CD14-positive monocyte (primary cell): ENCODE results near the gene KISS1. TPM values are rescaled to one million over a fixed set of nuclear protein-coding genes. Genes with fewer than 3 reads are reported as not detected.

Experiments used
- DNase-seq, 3 donors: peaks; one replicate each; pipeline ENCODE4 v3.0.0-alpha.2; 2011 to 2022
- H2AFZ ChIP-seq: 2 replicates; pipeline ENCODE4 v1.6.0; 2012; ENCODE audit warnings: mild to moderate bottlenecking, low read depth, low read length, inconsistent platforms; ENCODE audit not compliant: insufficient read depth, poor library complexity, severe bottlenecking
- H3K27ac ChIP-seq, 2 donors: 1 replicate in 1 of 2; 2 replicates in 1 of 2; pipeline ENCODE4 v1.5.1; 2012 to 2013; ENCODE audit warnings: low read length in 2 of 2, control low read depth in 1 of 2, inconsistent platforms in 1 of 2, low read depth in 1 of 2, mild to moderate bottlenecking in 1 of 2
- H3K27me3 ChIP-seq, 2 donors: one replicate each; pipeline versions ENCODE4 v1.6.0 to v1.6.1; 2011 to 2013; ENCODE audit warnings: low read length in 2 of 2; ENCODE audit not compliant: control insufficient read depth in 2 of 2, insufficient read depth in 2 of 2
- H3K36me3 ChIP-seq, 2 donors: replicated peaks in 1 of 2; 1 replicate in 1 of 2; 2 replicates in 1 of 2; pipeline versions ENCODE4 v1.5.1 to v1.6.1; 2012 to 2013; ENCODE audit warnings: low read length in 2 of 2, control low read depth in 1 of 2, inconsistent platforms in 1 of 2, mild to moderate bottlenecking in 1 of 2; ENCODE audit not compliant: insufficient read depth in 2 of 2, control insufficient read depth in 1 of 2
- H3K4me1 ChIP-seq, 2 donors: 1 replicate in 1 of 2; 2 replicates in 1 of 2; pipeline versions ENCODE4 v1.5.1 to v1.6.1; 2012 to 2013; ENCODE audit warnings: low read length in 2 of 2, control low read depth in 1 of 2, inconsistent platforms in 1 of 2, mild to moderate bottlenecking in 1 of 2, moderate library complexity in 1 of 2; ENCODE audit not compliant: insufficient read depth in 2 of 2, control insufficient read depth in 1 of 2
- H3K4me2 ChIP-seq: replicated peaks from 2 replicates; pipeline ENCODE3; 2012; ENCODE audit warnings: low read length, moderate library complexity, mild to moderate bottlenecking; ENCODE audit not compliant: poor library complexity, severe bottlenecking; ENCODE audit errors: extremely low read depth
- H3K4me3 ChIP-seq, 3 experiments: fragments of 200-600 bp in 1 of 3; sonication (generic) in 1 of 3; replicated peaks in 1 of 3; 1 replicate in 2 of 3; 2 replicates in 1 of 3; pipeline ENCODE4 v1.5.1; 2011 to 2013; ENCODE audit warnings: low read length in 3 of 3, mild to moderate bottlenecking in 3 of 3, control low read depth in 2 of 3, low read depth in 2 of 3, inconsistent platforms in 1 of 3, moderate library complexity in 1 of 3
- H3K79me2 ChIP-seq: 2 replicates; pipeline ENCODE4 v1.6.0; 2012; ENCODE audit warnings: mild to moderate bottlenecking, control low read depth, inconsistent platforms, low read length, moderate library complexity; ENCODE audit not compliant: insufficient read depth
- H3K9ac ChIP-seq: 2 replicates; pipeline ENCODE4 v1.6.0; 2017; ENCODE audit warnings: low read length, mild to moderate bottlenecking; ENCODE audit not compliant: insufficient read depth, poor library complexity, severe bottlenecking
- H3K9me3 ChIP-seq, 2 donors: replicated peaks in 1 of 2; 1 replicate in 1 of 2; 2 replicates in 1 of 2; pipeline versions ENCODE4 v1.5.1 to v1.6.1; 2012 to 2013; ENCODE audit warnings: low read length in 2 of 2, control low read depth in 1 of 2; ENCODE audit not compliant: control insufficient read depth in 1 of 2, insufficient read depth in 1 of 2
- H4K20me1 ChIP-seq: 2 replicates; pipeline ENCODE4 v1.6.0; 2012; ENCODE audit warnings: mild to moderate bottlenecking, low read length, control low read depth, moderate library complexity; ENCODE audit not compliant: insufficient read depth
- H3K27ac Mint-ChIP-seq, 7 donors: one replicate each; pipeline ENCODE4 v1.8.0; 2020; ENCODE audit warnings: mild to moderate bottlenecking in 7 of 7, mixed read lengths in 7 of 7, moderate library complexity in 6 of 7, inconsistent platforms in 2 of 7
- H3K27me3 Mint-ChIP-seq, 3 donors: one replicate each; pipeline ENCODE4 v1.8.0; 2021 to 2022; ENCODE audit warnings: low read depth in 3 of 3, mild to moderate bottlenecking in 3 of 3, mixed read lengths in 3 of 3, moderate library complexity in 3 of 3, inconsistent platforms in 1 of 3
- H3K36me3 Mint-ChIP-seq, 2 donors: one replicate each; pipeline ENCODE4 v1.8.0; 2020; ENCODE audit warnings: mixed read lengths in 2 of 2, inconsistent platforms in 1 of 2, mild to moderate bottlenecking in 1 of 2
- H3K4me1 Mint-ChIP-seq: one replicate; pipeline ENCODE4 v1.8.0; 2020; ENCODE audit warnings: mild to moderate bottlenecking, mixed read lengths
- H3K4me3 Mint-ChIP-seq, 2 donors: one replicate each; pipeline ENCODE4 v1.8.0; 2020; ENCODE audit warnings: mild to moderate bottlenecking in 2 of 2, mixed read lengths in 2 of 2, moderate library complexity in 1 of 2
- H3K9me3 Mint-ChIP-seq, 7 donors: one replicate each; pipeline ENCODE4 v1.8.0; 2020 to 2022; ENCODE audit warnings: mixed read lengths in 7 of 7, mild to moderate bottlenecking in 6 of 7, moderate library complexity in 6 of 7, inconsistent platforms in 2 of 7
- WGBS: methylation state at CpG from one replicate; pipeline ENCODE4 v1.1.5; 2013; ENCODE audit warnings: missing lambda C conversion rate; ENCODE audit not compliant: insufficient coverage; 5-methylcytosine and 5-hydroxymethylcytosine counted together
- intact Hi-C, 2 donors: fragments of 100-400 bp; cut with micrococcal nuclease; formaldehyde crosslinking; loops; one replicate each; pipeline versions ENCODE4 v1.15.0 to v1.15.1; 2023
- polyA plus RNA-seq, 3 donors: library from polyadenylated mRNA; depleted of rRNA in 1 of 3; unstranded in 2 of 3; stranded (reverse) in 1 of 3; fragments of 300-500 nt in 2 of 3; fragments of >200 nt in 1 of 3; fragmentation: Illumina TruSeq in 2 of 3; gene quantifications; 1 replicate in 2 of 3; 2 replicates in 1 of 3; pipeline ENCODE4 v1.2.3, GENCODE V29; 2012 to 2021
- TF ChIP-seq, protein P1 (sequence below): fragments of 200-600 bp; IDR thresholded peaks from one replicate; pipeline ENCODE4 v1.8.0; 2022; ENCODE audit warnings: antibody characterized with exemption, mild to moderate bottlenecking

KISS1 gene
- polyA plus RNA-seq, 3 donors, result not detected

DNA sequence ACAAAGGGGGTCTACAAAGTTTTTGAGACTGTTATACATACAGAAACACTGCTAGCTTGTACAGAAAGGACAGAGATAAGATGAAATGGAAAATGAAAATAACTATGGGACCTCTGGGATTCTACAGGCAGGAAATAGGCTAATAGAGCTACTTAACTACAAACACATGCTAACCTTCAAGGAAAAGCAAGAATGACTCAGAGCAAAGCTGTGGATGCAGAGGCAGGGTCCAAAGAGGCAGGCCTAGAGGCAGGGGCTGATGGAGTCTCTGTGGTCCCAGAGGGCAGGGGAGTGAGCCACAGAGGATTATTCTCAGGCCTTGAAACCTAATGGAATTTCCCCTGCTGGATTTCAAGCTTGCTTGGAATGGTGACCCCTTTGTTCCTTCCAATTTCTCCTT, 36.2 kb upstream of the KISS1 start:
- Histone ChIP-seq H3K4me1 (no peaks in the 10 kb centered on the region), H4K20me1 (no peaks in the 10 kb centered on the region), H3K4me3 (no peak overlapping the region), H3K27ac (no peak overlapping the region), H3K9ac (no peak overlapping the region), H3K9me3 (no peaks in the 10 kb centered on the region), H3K79me2 (no peaks in the 10 kb centered on the region), H2AFZ (no peak overlapping the region), H3K36me3 (no peaks in the 10 kb centered on the region), H3K4me2 (no peak overlapping the region), H3K27me3 (no peaks in the 10 kb centered on the region)
- H3K27ac Mint-ChIP-seq, result no peak overlapping the region
- intact Hi-C loops, result no loop called here
- no peaks in the 10 kb centered on the region for H3K36me3 Mint-ChIP-seq
- H3K27me3 Mint-ChIP-seq, result peaks cover 0 to 5% (median 5%) of the 10 kb centered on the region in 3 donors
- DNase-seq, result no peak
- TF ChIP-seq, protein P1, sequence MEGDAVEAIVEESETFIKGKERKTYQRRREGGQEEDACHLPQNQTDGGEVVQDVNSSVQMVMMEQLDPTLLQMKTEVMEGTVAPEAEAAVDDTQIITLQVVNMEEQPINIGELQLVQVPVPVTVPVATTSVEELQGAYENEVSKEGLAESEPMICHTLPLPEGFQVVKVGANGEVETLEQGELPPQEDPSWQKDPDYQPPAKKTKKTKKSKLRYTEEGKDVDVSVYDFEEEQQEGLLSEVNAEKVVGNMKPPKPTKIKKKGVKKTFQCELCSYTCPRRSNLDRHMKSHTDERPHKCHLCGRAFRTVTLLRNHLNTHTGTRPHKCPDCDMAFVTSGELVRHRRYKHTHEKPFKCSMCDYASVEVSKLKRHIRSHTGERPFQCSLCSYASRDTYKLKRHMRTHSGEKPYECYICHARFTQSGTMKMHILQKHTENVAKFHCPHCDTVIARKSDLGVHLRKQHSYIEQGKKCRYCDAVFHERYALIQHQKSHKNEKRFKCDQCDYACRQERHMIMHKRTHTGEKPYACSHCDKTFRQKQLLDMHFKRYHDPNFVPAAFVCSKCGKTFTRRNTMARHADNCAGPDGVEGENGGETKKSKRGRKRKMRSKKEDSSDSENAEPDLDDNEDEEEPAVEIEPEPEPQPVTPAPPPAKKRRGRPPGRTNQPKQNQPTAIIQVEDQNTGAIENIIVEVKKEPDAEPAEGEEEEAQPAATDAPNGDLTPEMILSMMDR, result no peak
- no peaks in the 10 kb centered on the region for H3K4me1 Mint-ChIP-seq
- peaks cover 0 to 4% (median 0%) of the 10 kb centered on the region in 7 donors for H3K9me3 Mint-ChIP-seq
- H3K4me3 Mint-ChIP-seq, result no peak overlapping the region

DNA sequence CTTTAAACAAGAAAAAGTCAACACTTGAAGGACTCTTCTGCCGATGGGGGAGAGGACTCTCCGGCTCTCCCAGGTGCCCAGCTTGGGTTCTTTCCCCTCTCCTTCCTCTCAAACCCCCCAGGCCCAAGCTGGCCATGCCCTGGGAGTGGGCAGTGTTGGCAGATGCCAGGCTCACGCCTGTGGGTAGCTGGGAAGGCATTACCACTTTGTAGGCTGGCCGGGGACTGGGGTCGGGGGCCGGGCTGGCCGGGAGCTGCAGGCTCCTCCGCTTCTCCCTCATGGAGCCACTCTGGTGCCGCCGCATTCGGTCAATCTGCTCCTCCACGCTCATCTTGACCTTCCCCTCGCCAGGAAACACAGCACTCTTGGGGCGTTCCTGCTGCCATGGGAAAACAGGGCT, 33.9 kb upstream of the KISS1 start:
- no peak overlapping the region for H3K9ac ChIP-seq
- H2AFZ ChIP-seq, result no peak overlapping the region
- H3K27me3 ChIP-seq, result no peaks in the 10 kb centered on the region
- H3K9me3 ChIP-seq, result no peaks in the 10 kb centered on the region
- Mint-ChIP-seq H3K9me3 (peaks cover 0 to 2% (median 0%) of the 10 kb centered on the region in 7 donors), H3K27ac (no peak overlapping the region), H3K36me3 (no peaks in the 10 kb centered on the region), H3K4me3 (no peak overlapping the region), H3K4me1 (no peaks in the 10 kb centered on the region), H3K27me3 (peaks cover 0 to 6% (median 5%) of the 10 kb centered on the region in 3 donors)
- H3K27ac ChIP-seq, result no peak overlapping the region
- intact Hi-C loops, result no loop called here
- no peaks in the 10 kb centered on the region for H3K79me2 ChIP-seq
- TF ChIP-seq, protein P1, result no peak
- no peaks in the 10 kb centered on the region for H4K20me1 ChIP-seq
- H3K4me3 ChIP-seq, result no peak overlapping the region
- H3K4me2 ChIP-seq, result no peak overlapping the region
- H3K36me3 ChIP-seq, result no peaks in the 10 kb centered on the region
- 97% methylated on average over 12 of the region's 14 CpGs for WGBS
- DNase-seq, result no peak
- H3K4me1 ChIP-seq, result no peaks in the 10 kb centered on the region
